ENCODE data around the gene PAPOLG.

PAPOLG gene

DNA sequence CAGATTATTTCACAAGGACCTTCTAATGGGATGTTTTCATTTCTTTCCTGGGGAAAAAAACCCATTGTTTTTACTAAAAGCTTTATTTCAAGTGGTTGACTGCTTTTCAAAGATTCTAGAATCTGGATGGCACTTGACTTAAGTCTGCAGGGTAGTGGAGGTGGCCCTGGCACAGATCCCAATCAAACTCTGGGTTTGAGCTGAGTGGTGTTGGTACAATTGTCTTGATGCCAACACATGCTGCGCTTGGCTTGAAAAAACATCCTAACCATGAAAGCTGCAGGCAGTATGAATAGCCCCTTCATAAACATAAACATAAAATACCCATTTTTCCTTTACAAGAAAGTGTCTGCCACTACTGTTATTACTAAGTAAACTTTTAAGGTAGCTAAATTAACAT is 3.6 kb downstream of the PAPOLG start:
- no peaks in the 10 kb centered on the region for H3K4me1 ChIP-seq
- TF ChIP-seq, protein P1, sequence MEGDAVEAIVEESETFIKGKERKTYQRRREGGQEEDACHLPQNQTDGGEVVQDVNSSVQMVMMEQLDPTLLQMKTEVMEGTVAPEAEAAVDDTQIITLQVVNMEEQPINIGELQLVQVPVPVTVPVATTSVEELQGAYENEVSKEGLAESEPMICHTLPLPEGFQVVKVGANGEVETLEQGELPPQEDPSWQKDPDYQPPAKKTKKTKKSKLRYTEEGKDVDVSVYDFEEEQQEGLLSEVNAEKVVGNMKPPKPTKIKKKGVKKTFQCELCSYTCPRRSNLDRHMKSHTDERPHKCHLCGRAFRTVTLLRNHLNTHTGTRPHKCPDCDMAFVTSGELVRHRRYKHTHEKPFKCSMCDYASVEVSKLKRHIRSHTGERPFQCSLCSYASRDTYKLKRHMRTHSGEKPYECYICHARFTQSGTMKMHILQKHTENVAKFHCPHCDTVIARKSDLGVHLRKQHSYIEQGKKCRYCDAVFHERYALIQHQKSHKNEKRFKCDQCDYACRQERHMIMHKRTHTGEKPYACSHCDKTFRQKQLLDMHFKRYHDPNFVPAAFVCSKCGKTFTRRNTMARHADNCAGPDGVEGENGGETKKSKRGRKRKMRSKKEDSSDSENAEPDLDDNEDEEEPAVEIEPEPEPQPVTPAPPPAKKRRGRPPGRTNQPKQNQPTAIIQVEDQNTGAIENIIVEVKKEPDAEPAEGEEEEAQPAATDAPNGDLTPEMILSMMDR (IDR thresholded peaks at IDR 0.05; ENCODE audit: low read depth, low read length), result no peak
- no peak overlapping the region for H3K4me3 ChIP-seq (ENCODE audit: low read depth, low read length)
- H3K9me3 ChIP-seq, result no peaks in the 10 kb centered on the region
- no peaks in the 10 kb centered on the region for H3K27me3 ChIP-seq
- H3K36me3 ChIP-seq, result peaks cover 5% of the 10 kb centered on the region; the same call in 1 of the 2 replicates
- no peak for DNase-seq

DNA sequence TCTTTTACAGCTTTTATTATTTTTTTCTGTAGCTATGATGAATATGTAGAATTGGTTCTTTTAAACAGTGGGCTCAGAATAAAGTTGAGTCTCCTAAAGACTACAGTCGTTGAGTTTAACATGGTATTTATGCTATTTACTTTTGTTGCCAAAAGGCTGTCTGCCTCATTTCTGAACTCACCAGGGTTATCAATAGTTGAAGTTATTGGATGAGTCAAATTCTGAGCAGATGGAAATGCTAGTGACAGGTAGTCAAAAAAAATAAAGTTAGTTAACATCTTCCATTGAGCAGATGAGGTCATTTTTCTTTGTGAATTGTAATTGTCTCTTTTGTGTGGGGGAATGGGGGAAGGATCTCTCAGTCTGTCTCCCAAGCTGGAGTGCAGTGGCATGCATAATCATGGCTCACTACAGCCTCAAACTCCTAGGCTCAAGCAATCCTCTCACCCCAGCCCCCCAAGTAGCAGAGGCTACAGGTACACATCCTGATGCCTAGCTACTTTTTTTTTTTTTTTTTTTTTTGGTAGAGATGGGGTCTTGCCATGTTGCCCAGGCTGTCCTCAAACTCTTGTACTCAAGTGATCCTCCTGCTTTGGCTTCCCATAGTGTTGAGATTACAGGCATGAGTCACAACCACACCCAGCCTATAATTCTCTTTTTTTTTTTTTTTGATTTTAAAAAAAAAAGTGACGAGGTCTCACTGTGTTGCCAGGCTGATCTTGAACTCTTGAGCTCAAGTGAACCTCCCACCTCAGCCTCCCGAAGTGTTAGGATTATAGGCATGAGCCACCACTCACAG is 8.9 kb downstream of the PAPOLG start:
- Histone ChIP-seq H3K4me3 (ENCODE audit: low read depth, low read length) (no peak overlapping the region), H3K9me3 (no peaks in the 10 kb centered on the region), H3K27me3 (no peaks in the 10 kb centered on the region), H3K36me3 (peaks cover 5% of the 10 kb centered on the region; the same call in 1 of the 2 replicates), H3K4me1 (no peaks in the 10 kb centered on the region)
- no peak for DNase-seq
- TF ChIP-seq, protein P1 (IDR thresholded peaks at IDR 0.05; ENCODE audit: low read depth, low read length), result no peak

DNA sequence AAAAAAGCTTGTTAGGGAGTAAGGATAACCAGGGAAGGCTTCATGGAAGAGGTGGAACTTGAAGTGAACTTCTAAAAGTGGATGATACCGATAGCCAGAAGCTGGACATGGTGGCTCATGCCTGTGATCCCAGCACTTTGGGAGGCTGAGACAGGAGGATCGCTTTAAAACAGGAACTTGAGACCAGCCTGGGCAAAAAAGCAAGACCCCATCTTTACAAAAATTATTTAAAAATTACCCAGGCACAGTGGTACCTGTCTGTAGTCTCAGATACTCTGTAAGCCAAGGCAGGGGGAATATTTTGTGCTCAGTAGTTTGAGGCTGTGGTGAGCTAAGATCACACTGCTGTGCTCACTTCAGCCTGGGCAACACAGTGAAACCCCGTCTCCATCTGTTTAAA is 10.2 kb downstream of the PAPOLG start:
- Histone ChIP-seq H3K9me3 (no peaks in the 10 kb centered on the region), H3K4me3 (ENCODE audit: low read depth, low read length) (no peak overlapping the region), H3K4me1 (no peaks in the 10 kb centered on the region), H3K27me3 (no peaks in the 10 kb centered on the region), H3K36me3 (peaks cover 5% of the 10 kb centered on the region; the same call in 1 of the 2 replicates)
- no peak for DNase-seq
- TF ChIP-seq, protein P1 (IDR thresholded peaks at IDR 0.05; ENCODE audit: low read depth, low read length), result no peak

DNA sequence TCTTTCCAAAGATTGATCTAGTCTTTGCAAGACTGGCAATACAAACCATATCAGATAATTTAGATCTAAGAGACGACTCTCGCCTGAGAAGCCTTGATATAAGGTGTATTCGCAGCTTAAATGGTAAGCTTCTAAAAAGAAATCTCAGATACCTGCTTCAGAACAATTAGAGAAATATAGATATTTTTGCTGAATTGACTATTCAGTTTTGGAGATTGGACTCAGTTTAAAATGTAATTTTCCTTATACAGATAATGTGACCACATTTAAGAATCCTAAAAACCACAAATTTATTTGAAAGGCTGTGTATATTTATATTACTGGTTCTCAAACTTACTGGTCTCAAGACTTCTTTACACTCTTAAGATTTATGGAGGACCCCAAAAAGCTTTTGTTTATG is 15.4 kb downstream of the PAPOLG start:
- no peaks in the 10 kb centered on the region for H3K36me3 ChIP-seq
- no peak overlapping the region for H3K4me3 ChIP-seq (ENCODE audit: low read depth, low read length)
- no peaks in the 10 kb centered on the region for H3K9me3 ChIP-seq
- TF ChIP-seq, protein P1 (IDR thresholded peaks at IDR 0.05; ENCODE audit: low read depth, low read length), result no peak
- no peaks in the 10 kb centered on the region for H3K4me1 ChIP-seq
- H3K27me3 ChIP-seq, result no peaks in the 10 kb centered on the region
- no peak for DNase-seq

DNA sequence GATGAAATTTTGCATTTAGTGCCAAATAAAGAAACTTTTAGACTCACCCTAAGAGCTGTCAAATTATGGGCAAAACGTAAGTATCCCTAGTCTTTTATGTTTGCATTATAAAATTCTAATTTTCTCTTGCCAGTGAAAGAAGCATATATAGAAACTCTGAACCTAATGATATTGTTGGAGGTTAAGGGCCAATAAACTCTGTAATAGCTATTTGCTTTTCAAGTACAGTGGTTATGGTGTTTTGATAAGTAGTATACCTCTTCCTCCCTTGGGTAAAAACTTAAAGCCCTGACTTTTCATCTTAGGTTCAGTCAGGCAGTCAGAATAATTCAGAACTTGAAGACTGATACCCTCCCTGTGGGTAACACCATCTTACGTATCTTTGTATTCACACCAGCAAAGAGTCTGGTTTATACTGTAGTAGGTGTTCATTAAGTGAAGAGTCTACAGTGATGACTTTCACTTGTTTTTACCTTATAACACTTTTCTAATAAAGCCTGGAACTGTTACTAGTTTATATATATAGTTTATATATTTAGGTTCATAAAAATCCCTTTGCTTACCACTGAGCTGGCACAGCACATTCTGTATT is 19.1 kb downstream of the PAPOLG start:
- Histone ChIP-seq H3K9me3 (no peaks in the 10 kb centered on the region), H3K27me3 (no peaks in the 10 kb centered on the region), H3K4me1 (no peaks in the 10 kb centered on the region), H3K36me3 (0 out of 2 replicates have a peak, but pooled peaks cover 3% of the 10 kb centered on the region), H3K4me3 (ENCODE audit: low read depth, low read length) (no peak overlapping the region)
- DNase-seq, result no peak
- TF ChIP-seq, protein P1 (IDR thresholded peaks at IDR 0.05; ENCODE audit: low read depth, low read length), result no peak

DNA sequence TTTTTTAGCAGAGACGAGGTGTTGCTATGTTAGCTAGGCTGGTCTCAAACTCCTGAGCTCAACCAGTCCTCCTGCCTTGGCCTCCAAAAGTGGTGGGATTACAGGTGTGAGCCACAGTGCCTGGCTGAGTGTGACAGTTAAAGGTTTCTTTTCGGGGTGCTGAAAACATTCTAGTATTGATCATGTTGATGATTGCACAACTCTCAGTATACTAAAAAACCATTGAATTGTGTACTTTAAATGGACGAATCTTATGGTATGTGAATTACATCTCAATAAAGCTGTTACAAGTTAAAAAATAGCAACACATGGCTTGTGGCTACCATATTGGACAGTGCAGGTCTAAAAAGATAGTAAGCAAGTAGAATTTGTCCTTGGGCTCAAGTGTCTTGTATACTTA is 22.3 kb downstream of the PAPOLG start:
- no peaks in the 10 kb centered on the region for H3K27me3 ChIP-seq
- 0 out of 2 replicates have a peak, but pooled peaks cover 3% of the 10 kb centered on the region for H3K36me3 ChIP-seq
- no peaks in the 10 kb centered on the region for H3K4me1 ChIP-seq
- no peak for DNase-seq
- TF ChIP-seq, protein P1 (IDR thresholded peaks at IDR 0.05; ENCODE audit: low read depth, low read length), result no peak
- H3K4me3 ChIP-seq (ENCODE audit: low read depth, low read length), result no peak overlapping the region
- no peaks in the 10 kb centered on the region for H3K9me3 ChIP-seq
